Nephron (organoid): ENCODE data around the gene INTS11.

Experiments used
- H3K27ac Mint-ChIP-seq, 3 experiments: 2 replicates each; pipeline ENCODE4 v1.8.0; 2020; ENCODE audit warnings: mixed read lengths in 3 of 3, mild to moderate bottlenecking in 2 of 3, moderate library complexity in 1 of 3
- H3K27me3 Mint-ChIP-seq: 2 replicates; pipeline ENCODE4 v1.8.0; 2021; ENCODE audit warnings: low read depth, mild to moderate bottlenecking, moderate library complexity, mixed read lengths
- H3K36me3 Mint-ChIP-seq: 2 replicates; pipeline ENCODE4 v1.8.0; 2020; ENCODE audit warnings: low read depth, mixed read lengths
- H3K4me1 Mint-ChIP-seq: 2 replicates; pipeline ENCODE4 v1.8.0; 2020; ENCODE audit warnings: mixed read lengths
- H3K4me3 Mint-ChIP-seq, 3 experiments: 2 replicates each; pipeline ENCODE4 v1.8.0; 2020; ENCODE audit warnings: mild to moderate bottlenecking in 3 of 3, mixed read lengths in 3 of 3, moderate library complexity in 2 of 3
- H3K9me3 Mint-ChIP-seq: 2 replicates; pipeline ENCODE4 v1.8.0; 2020; ENCODE audit warnings: mixed read lengths
- TF ChIP-seq, protein P1 (sequence below), 3 experiments: fragments of 200-600 bp; sonication (generic); IDR thresholded peaks; one replicate each; pipeline ENCODE4 v1.5.0; 2021; ENCODE audit warnings: antibody characterized with exemption in 3 of 3; ENCODE audit not compliant: unreplicated experiment in 3 of 3

Gene INTS11

DNA sequence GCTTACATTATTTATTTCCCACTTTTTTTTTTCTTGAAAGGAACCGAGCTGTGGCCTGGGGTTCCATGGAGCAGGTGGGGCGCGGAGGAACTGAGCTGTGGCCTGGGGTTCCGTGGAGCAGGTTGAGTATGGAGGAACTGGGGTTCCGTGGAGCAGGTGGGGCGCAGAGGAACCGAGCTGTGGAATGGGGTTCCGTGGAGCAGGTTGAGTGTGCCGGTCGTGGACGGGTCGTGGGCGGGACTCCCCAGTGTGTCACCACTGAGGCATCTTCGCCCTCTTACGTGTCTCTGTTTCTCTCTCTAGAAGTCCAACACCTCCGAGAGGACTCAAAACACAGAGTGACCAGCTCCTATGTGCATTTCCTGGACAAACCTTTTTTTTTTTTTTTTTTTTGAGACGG is 45.4 kb downstream of the INTS11 start:
- H3K4me1 Mint-ChIP-seq, result peaks cover 4% of the 10 kb centered on the region
- H3K9me3 Mint-ChIP-seq, result no peaks in the 10 kb centered on the region
- TF ChIP-seq, protein P1, sequence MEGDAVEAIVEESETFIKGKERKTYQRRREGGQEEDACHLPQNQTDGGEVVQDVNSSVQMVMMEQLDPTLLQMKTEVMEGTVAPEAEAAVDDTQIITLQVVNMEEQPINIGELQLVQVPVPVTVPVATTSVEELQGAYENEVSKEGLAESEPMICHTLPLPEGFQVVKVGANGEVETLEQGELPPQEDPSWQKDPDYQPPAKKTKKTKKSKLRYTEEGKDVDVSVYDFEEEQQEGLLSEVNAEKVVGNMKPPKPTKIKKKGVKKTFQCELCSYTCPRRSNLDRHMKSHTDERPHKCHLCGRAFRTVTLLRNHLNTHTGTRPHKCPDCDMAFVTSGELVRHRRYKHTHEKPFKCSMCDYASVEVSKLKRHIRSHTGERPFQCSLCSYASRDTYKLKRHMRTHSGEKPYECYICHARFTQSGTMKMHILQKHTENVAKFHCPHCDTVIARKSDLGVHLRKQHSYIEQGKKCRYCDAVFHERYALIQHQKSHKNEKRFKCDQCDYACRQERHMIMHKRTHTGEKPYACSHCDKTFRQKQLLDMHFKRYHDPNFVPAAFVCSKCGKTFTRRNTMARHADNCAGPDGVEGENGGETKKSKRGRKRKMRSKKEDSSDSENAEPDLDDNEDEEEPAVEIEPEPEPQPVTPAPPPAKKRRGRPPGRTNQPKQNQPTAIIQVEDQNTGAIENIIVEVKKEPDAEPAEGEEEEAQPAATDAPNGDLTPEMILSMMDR (IDR thresholded peaks at IDR 0.05; ENCODE audit: unreplicated experiment in 3 of 3), result no peak
- H3K27ac Mint-ChIP-seq, result no peak overlapping the region
- H3K36me3 Mint-ChIP-seq, result no peaks in the 10 kb centered on the region
- peaks cover 6% of the 10 kb centered on the region for H3K27me3 Mint-ChIP-seq
- no peak overlapping the region for H3K4me3 Mint-ChIP-seq

DNA sequence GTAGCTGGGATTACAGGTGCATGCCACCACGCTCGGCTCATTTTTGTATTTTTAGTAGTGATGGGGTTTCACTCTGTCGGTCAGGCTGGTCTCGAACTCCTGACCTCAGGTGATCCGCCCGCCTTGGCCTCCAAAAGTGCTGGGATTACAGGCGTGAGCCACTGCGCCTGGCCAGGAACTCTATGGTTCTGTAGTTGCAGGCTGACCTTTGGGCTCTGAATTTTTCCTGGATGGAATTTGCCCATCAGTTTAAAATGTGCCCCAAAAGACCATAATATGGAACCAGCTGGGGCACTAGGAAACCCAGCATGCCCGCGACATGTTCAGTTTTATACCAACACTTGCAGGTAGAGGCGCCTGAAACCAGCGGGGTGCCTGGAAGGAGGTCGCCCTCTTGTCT is 45.8 kb downstream of the INTS11 start:
- Mint-ChIP-seq H3K4me3 (no peak overlapping the region), H3K36me3 (no peaks in the 10 kb centered on the region), H3K27ac (no peak overlapping the region), H3K9me3 (no peaks in the 10 kb centered on the region), H3K4me1 (peaks cover 4% of the 10 kb centered on the region), H3K27me3 (peaks cover 6% of the 10 kb centered on the region)
- TF ChIP-seq, protein P1 (IDR thresholded peaks at IDR 0.05; ENCODE audit: unreplicated experiment in 3 of 3), result no peak

DNA sequence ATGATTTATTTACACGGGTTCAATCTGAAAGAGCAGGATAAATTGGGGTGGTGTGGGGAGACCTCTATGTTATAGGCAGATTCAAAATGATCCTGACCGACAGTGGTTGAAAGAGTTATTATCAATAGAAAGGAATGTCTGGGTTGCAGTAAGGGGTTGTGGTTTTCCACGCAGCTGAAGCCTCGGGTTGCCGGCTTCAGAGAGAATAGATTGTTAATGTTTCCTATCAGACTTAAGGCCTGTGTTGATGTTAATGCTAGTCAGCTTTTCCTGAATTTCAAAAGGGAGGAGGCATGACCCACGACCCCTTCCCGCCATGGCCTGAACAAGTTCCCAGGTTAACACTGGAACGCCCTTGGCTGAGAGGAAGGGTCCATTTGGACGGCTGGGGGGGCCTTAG is 48.6 kb downstream of the INTS11 start:
- Mint-ChIP-seq H3K27me3 (no peaks in the 10 kb centered on the region), H3K4me3 (peak overlapping the region; percentile 58 to 83 (median 82))

DNA sequence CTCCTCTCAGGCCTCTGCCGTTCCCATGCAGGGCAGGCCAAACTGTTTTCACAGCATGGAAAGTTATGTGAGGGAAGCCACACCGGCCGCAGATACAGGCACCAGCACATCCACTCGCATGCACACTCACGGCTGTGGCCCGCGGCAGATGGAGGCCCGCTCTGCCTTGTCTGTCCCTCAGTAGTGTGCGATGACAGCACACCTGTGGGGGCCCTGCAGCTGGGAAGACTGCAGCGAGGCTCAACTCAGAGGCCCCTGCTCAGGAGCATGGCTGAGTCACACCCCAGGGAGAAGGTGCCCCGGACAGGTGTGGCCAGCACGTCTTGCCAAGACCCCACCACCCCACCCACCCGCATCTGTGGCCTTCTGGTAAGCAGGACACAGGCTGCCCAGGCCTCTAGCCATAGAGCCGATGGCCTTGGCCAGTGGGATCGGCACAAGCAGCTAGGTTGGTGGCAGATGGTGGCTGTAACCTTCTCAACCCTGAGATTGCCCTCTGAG is 49.5 kb downstream of the INTS11 start:
- peaks cover 6% of the 10 kb centered on the region for H3K36me3 Mint-ChIP-seq
- H3K27ac Mint-ChIP-seq, result peak overlapping the region in 2 of 3 experiments; percentile 40 to 41
- no peaks in the 10 kb centered on the region for H3K27me3 Mint-ChIP-seq
- peaks cover 29% of the 10 kb centered on the region for H3K4me1 Mint-ChIP-seq
- no peaks in the 10 kb centered on the region for H3K9me3 Mint-ChIP-seq
- TF ChIP-seq, protein P1 (IDR thresholded peaks at IDR 0.05; ENCODE audit: unreplicated experiment in 3 of 3), result no peak
- peak overlapping the region; percentile 79 to 86 (median 83) for H3K4me3 Mint-ChIP-seq

More for the DNA sequence above, 48.6 kb downstream of the INTS11 start:
- H3K4me1 Mint-ChIP-seq, result peaks cover 20% of the 10 kb centered on the region
- H3K36me3 Mint-ChIP-seq, result peaks cover 3% of the 10 kb centered on the region
- TF ChIP-seq, protein P1 (IDR thresholded peaks at IDR 0.05; ENCODE audit: unreplicated experiment in 3 of 3), result no peak
- H3K27ac Mint-ChIP-seq, result peak overlapping the region; percentile 48 to 56 (median 51)
- H3K9me3 Mint-ChIP-seq, result no peaks in the 10 kb centered on the region

DNA sequence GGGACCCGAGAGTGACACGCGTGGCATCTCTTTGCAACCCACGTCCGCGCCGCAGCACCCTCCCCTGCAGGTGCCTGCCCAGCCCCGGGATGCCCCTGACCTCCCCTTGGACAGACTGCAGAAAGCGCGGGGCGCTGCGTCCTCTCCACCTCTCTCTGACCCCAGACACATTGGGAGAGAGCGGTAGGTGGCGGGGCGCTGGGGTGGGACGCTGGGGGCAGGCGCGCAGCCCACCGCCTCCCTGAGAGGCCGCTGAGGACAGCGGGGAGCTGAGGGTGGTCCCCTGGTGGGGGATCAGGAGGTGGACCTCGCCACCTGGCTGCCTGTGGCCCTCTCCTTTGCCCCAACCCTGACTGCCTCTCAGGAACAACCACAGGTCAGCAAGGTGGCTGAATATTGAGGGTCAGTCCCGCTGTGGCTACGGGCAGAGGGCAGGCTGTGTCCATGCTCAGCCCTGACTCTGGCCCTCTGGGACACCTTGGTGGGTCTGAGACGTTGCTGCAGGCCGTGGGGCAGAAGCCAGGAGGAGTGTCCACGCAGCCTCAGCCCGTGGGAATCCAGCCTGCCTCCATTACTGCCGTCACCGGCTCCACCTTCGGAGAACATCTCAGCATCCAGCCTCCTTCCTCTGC is 50.0 kb downstream of the INTS11 start:
- Mint-ChIP-seq H3K27ac (peak overlapping the region in 2 of 3 experiments; percentile 40 to 41), H3K36me3 (peaks cover 9% of the 10 kb centered on the region), H3K9me3 (no peaks in the 10 kb centered on the region), H3K4me1 (peaks cover 32% of the 10 kb centered on the region), H3K27me3 (no peaks in the 10 kb centered on the region), H3K4me3 (peak overlapping the region; percentile 79 to 86 (median 83))
- TF ChIP-seq, protein P1 (IDR thresholded peaks at IDR 0.05; ENCODE audit: unreplicated experiment in 3 of 3), result no peak
